LNCaP clone FGC (cell line): ENCODE results near the gene ETV6.

Experiments used
- DNase-seq: peaks from one replicate; pipeline ENCODE4 v3.0.0-alpha.2; 2011; ENCODE audit warnings: low read depth
- H3K4me3 ChIP-seq: 2 replicates; pipeline ENCODE4 v1.5.1; 2011; ENCODE audit warnings: mild to moderate bottlenecking, low read depth, low read length, control low read depth
- TF ChIP-seq, protein P1 (sequence below): IDR thresholded peaks from 2 replicates; pipeline ENCODE4 v1.5.1; 2012; ENCODE audit warnings: mild to moderate bottlenecking; ENCODE audit not compliant: control insufficient read depth, insufficient read depth; ENCODE audit errors: extremely low read depth

Gene ETV6

GRCh38 chr12:11717519-11717961 lies 68.1 kb downstream of the ETV6 start:
- DNase-seq, result no peak
- TF ChIP-seq, protein P1, sequence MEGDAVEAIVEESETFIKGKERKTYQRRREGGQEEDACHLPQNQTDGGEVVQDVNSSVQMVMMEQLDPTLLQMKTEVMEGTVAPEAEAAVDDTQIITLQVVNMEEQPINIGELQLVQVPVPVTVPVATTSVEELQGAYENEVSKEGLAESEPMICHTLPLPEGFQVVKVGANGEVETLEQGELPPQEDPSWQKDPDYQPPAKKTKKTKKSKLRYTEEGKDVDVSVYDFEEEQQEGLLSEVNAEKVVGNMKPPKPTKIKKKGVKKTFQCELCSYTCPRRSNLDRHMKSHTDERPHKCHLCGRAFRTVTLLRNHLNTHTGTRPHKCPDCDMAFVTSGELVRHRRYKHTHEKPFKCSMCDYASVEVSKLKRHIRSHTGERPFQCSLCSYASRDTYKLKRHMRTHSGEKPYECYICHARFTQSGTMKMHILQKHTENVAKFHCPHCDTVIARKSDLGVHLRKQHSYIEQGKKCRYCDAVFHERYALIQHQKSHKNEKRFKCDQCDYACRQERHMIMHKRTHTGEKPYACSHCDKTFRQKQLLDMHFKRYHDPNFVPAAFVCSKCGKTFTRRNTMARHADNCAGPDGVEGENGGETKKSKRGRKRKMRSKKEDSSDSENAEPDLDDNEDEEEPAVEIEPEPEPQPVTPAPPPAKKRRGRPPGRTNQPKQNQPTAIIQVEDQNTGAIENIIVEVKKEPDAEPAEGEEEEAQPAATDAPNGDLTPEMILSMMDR, result no peak

GRCh38 chr12:11718105-11718504 lies 68.6 kb downstream of the ETV6 start:
- DNase-seq, result no peak
- no peak overlapping the region for H3K4me3 ChIP-seq
- TF ChIP-seq, protein P1, result no peak

More at GRCh38 chr12:11717519-11717961, 68.1 kb downstream of the ETV6 start:
- H3K4me3 ChIP-seq, result no peak overlapping the region

DNA sequence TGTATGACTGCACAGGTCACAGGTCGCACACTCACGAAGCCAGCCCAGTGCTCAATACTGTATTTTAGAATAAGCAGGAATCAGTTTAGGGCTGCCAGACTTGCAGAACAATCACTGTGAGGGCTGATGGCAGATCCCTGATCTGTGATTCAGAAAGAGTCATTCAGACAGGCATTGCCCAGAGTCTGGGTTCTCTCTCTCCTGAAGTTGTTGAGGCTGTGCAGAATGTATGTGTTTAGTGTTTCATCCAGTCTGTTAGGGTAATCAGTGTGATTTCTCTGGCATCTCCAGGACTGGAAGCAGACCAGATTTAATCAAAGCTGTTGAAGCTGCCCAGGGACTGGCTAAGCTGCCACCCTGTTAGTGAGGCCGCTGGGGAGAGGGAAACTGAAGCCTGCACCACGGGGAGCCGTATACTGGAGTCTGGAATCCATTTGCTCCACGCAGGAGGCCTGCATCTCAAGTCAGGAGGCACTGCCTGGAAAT lies 69.3 kb downstream of the ETV6 start:
- no peak for DNase-seq
- no peak overlapping the region for H3K4me3 ChIP-seq
- TF ChIP-seq, protein P1, result no peak

DNA sequence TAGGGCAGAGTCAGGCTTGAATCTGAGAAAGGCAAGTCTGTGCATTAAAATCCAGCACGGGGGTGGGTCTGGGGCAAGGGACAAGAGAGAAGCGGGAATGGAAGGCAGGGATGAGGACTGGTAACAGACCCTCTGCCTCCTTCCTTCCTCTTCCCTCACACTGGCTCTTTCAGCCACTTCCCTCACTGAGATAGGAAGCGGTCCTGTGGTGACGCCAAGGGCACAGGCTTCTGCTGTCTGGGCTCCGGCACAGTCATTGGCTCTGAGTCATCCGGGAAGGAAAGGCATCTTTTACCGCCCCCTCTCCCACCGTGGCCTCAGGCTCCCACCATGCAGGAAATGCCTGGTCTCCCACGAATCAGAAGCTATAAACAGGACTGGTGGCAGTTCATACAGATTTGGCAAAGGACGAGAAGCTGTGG lies 70.2 kb downstream of the ETV6 start:
- TF ChIP-seq, protein P1, result no peak
- DNase-seq, result no peak
- no peak overlapping the region for H3K4me3 ChIP-seq

- TF ChIP-seq, protein P1, result no peak
- no peak for DNase-seq
- no peak overlapping the region for H3K4me3 ChIP-seq
Measured at GRCh38 chr12:11722071-11722470, 72.6 kb downstream of the ETV6 start.

- H3K4me3 ChIP-seq, result no peak overlapping the region
- TF ChIP-seq, protein P1, result no peak
- DNase-seq, result no peak
Measured at GRCh38 chr12:11722578-11723138, 73.2 kb downstream of the ETV6 start.

DNA sequence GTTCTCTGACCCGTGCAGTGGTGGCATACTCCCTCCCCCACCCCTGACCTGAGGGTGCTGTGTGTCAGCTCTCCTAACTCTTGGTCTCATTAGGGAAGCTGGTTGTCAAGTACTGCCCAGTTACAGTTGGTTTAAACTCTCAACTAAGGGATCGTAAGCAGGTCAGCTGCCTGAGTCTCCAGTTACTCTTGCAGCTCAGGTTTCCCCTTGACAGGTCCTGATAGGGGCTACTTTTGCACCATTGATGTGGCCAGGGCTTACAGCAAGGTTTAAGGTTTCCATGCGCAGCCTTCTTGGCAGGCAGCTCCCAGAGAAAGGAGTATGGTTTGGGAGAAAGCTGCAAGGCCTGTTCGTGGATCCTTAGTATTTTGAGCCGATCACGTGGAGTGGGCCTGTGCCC lies 74.5 kb downstream of the ETV6 start:
- TF ChIP-seq, protein P1, result no peak
- DNase-seq, result no peak
- H3K4me3 ChIP-seq, result no peak overlapping the region
